Prostate gland (tissue), 2 donors: ENCODE measurements around the gene GNAZ.

Experiments
- POLR2A ChIP-seq: fragments of 450-650 bp; IDR thresholded peaks from one replicate; pipeline ENCODE4 v1.6.1; 2016; ENCODE audit warnings: antibody characterized with exemption, mild to moderate bottlenecking
- POLR2AphosphoS5 ChIP-seq: sonication (generic); formaldehyde crosslinking; IDR thresholded peaks from one replicate; pipeline ENCODE4 v1.6.1; 2017; ENCODE audit warnings: antibody characterized with exemption
- TF ChIP-seq, protein P1 (sequence below), 4 experiments: fragments of 200-600 bp in 2 of 4; fragments of 450-650 bp in 2 of 4; sonication (generic) in 2 of 4; IDR thresholded peaks; 1 replicate in 3 of 4; 2 replicates in 1 of 4; pipeline ENCODE4 v1.5.1; 2016 to 2019; ENCODE audit warnings: antibody characterized with exemption in 4 of 4, mild to moderate bottlenecking in 2 of 4, moderate library complexity in 2 of 4

DNA sequence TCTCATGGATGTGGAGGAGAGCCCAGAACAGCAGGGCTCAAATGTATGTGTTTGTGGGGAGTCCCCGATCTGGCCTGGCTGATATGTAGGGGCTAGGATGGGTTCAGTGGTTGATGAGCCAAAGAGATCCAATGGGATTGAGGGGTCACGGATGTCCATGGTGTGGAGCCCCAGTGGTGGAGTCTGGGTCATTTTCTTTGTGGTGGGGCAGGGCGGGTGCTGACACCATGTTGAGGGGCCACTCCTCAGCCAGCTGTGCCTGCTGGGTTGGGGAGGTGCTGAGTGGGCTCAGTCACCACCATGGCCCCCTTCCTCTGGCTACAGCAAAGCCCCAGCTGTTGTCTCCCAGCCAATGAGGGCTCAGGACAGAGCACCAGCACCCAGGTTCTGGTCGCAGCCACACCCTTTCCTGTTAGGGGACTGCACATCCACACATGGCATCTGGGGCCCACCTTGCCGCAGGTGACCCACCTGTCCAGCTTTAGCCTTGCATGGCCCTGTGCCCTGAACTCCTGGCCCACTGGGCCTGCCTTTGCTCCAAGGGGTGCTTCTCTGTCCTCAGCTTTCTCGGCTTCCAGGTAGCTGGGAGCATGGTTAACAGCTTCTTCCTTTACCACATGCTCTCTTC is 3.2 kb upstream of the GNAZ start:
- TF ChIP-seq, protein P1, sequence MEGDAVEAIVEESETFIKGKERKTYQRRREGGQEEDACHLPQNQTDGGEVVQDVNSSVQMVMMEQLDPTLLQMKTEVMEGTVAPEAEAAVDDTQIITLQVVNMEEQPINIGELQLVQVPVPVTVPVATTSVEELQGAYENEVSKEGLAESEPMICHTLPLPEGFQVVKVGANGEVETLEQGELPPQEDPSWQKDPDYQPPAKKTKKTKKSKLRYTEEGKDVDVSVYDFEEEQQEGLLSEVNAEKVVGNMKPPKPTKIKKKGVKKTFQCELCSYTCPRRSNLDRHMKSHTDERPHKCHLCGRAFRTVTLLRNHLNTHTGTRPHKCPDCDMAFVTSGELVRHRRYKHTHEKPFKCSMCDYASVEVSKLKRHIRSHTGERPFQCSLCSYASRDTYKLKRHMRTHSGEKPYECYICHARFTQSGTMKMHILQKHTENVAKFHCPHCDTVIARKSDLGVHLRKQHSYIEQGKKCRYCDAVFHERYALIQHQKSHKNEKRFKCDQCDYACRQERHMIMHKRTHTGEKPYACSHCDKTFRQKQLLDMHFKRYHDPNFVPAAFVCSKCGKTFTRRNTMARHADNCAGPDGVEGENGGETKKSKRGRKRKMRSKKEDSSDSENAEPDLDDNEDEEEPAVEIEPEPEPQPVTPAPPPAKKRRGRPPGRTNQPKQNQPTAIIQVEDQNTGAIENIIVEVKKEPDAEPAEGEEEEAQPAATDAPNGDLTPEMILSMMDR (IDR thresholded peaks at IDR 0.05), result no peak
- no peak for TF ChIP-seq POLR2A
- no peak for TF ChIP-seq POLR2AphosphoS5
